GM12892 (cell line): ENCODE measurements around the gene NUDT3.

Source experiments
- POLR2A ChIP-seq: IDR thresholded peaks from 2 replicates; pipeline ENCODE4 v1.6.1; 2011; ENCODE audit warnings: low read depth, low read length, control low read depth
- POLR2AphosphoS5 ChIP-seq: IDR thresholded peaks from 2 replicates; pipeline ENCODE4 v1.6.1; 2011; ENCODE audit warnings: low read depth, low read length, control low read depth
- TAF1 ChIP-seq: IDR thresholded peaks from 2 replicates; pipeline ENCODE4 v1.6.1; 2011; ENCODE audit warnings: low read depth, mild to moderate bottlenecking, control low read depth, low read length, borderline replicate concordance

DNA sequence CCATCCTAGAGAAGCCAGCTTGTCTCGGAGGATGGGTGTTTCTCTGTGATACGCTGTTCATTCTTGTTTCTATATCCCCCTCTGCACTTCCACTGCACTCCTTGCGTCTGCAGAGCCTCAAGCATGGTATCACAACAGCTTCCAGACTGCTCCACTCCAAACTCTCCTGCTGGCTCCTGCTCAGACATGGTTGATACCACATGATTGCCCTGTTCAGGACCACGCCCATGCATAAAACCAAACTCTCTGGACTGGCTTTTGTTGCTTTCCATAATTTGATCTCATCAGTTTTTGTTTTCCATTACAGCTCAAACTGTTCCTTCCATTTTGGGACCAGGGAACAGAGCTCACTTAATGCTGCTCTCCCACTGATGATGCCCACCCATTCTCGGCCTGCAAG lies 113.6 kb downstream of the NUDT3 start:
- no peak for TF ChIP-seq POLR2AphosphoS5
- TF ChIP-seq POLR2A = no peak
- TF ChIP-seq TAF1 = no peak
